Loucy (cell line): ENCODE data around the gene NIPSNAP3A.

ENCODE experiments used
- H2AFZ ChIP-seq: fragments of 200-600 bp; sonication (generic); 2 replicates; pipeline ENCODE4 v1.6.0; 2016; ENCODE audit warnings: antibody characterized with exemption, mild to moderate bottlenecking, low read length, moderate library complexity
- H3F3A ChIP-seq: fragments of 200-600 bp; 2 replicates; pipeline ENCODE4 v1.6.0; 2016; ENCODE audit warnings: antibody characterized with exemption, low read depth, mild to moderate bottlenecking
- H3K27me3 ChIP-seq: fragments of 200-600 bp; sonication (generic); 2 replicates; pipeline ENCODE4 v1.6.1; 2014; ENCODE audit warnings: low read length, mild to moderate bottlenecking; ENCODE audit not compliant: insufficient read depth, poor library complexity, severe bottlenecking
- H3K36me3 ChIP-seq: fragments of 200-600 bp; sonication (generic); 2 replicates; pipeline ENCODE4 v1.6.1; 2016; ENCODE audit warnings: low read length; ENCODE audit not compliant: insufficient read depth
- H3K4me1 ChIP-seq: fragments of 200-600 bp; sonication (generic); 2 replicates; pipeline ENCODE4 v1.5.1; 2014; ENCODE audit warnings: low read length, mild to moderate bottlenecking; ENCODE audit not compliant: insufficient read depth, poor library complexity, severe bottlenecking
- H3K4me2 ChIP-seq: fragments of 200-600 bp; sonication (generic); 2 replicates; pipeline ENCODE4 v1.6.0; 2014; ENCODE audit warnings: antibody characterized with exemption, low read length, low read depth, mild to moderate bottlenecking; ENCODE audit not compliant: poor library complexity, severe bottlenecking
- H3K4me3 ChIP-seq: fragments of 200-600 bp; sonication (generic); 2 replicates; pipeline ENCODE4 v1.5.1; 2014; ENCODE audit warnings: low read length, mild to moderate bottlenecking, mixed read lengths; ENCODE audit not compliant: poor library complexity, severe bottlenecking
- H3K79me2 ChIP-seq: fragments of 200-600 bp; sonication (generic); 2 replicates; pipeline ENCODE4 v1.6.1; 2014; ENCODE audit warnings: low read length; ENCODE audit not compliant: insufficient read depth
- H3K9ac ChIP-seq: fragments of 200-600 bp; sonication (generic); 2 replicates; pipeline ENCODE4 v1.6.0; 2014; ENCODE audit warnings: mild to moderate bottlenecking, low read depth, low read length, moderate library complexity; ENCODE audit not compliant: poor library complexity, severe bottlenecking
- H3K9me2 ChIP-seq: fragments of 200-600 bp; sonication (generic); replicated peaks from 2 replicates; pipeline ENCODE4 v1.6.1; 2016; ENCODE audit warnings: low read depth, low read length, mixed read lengths
- H3K9me3 ChIP-seq: fragments of 200-600 bp; sonication (generic); 2 replicates; pipeline ENCODE4 v1.6.1; 2014; ENCODE audit warnings: mild to moderate bottlenecking, antibody characterized with exemption, low read length, low read depth; ENCODE audit not compliant: insufficient read depth
- H4K20me1 ChIP-seq: fragments of 200-600 bp; sonication (generic); 2 replicates; pipeline ENCODE4 v1.6.0; 2014; ENCODE audit warnings: antibody characterized with exemption, low read length, mild to moderate bottlenecking; ENCODE audit not compliant: insufficient read depth, poor library complexity, severe bottlenecking
- CTCF ChIP-seq: fragments of 200-600 bp; sonication (generic); conservative IDR thresholded peaks from 2 replicates; pipeline ENCODE4 v1.5.1; 2014; ENCODE audit warnings: mild to moderate bottlenecking, antibody characterized with exemption, low read length
- EZH2phosphoT487 ChIP-seq: fragments of 200-600 bp; IDR thresholded peaks from 2 replicates; pipeline ENCODE4 v1.6.1; 2018; ENCODE audit warnings: antibody characterized with exemption, mild to moderate bottlenecking, moderate library complexity, borderline replicate concordance

The NIPSNAP3A gene

GRCh38 chr9:104778802-104779201, 31.3 kb downstream of the NIPSNAP3A start:
- H2AFZ ChIP-seq: no peak overlapping the region
- no peaks in the 10 kb centered on the region for H3K27me3 ChIP-seq
- H3K4me2 ChIP-seq: no peak overlapping the region
- no peaks in the 10 kb centered on the region for H3K4me1 ChIP-seq
- TF ChIP-seq EZH2phosphoT487 (no peak), CTCF (no peak)
- H3K4me3 ChIP-seq: no peak overlapping the region
- no peaks in the 10 kb centered on the region for H3K36me3 ChIP-seq
- no peaks in the 10 kb centered on the region for H3F3A ChIP-seq
- H4K20me1 ChIP-seq: no peaks in the 10 kb centered on the region
- no peaks in the 10 kb centered on the region for H3K9me2 ChIP-seq
- H3K9ac ChIP-seq: no peak overlapping the region
- H3K9me3 ChIP-seq: no peaks in the 10 kb centered on the region
- H3K79me2 ChIP-seq: no peaks in the 10 kb centered on the region

- Histone ChIP-seq H3K4me2 (no peak overlapping the region), H4K20me1 (no peaks in the 10 kb centered on the region), H3K27me3 (no peaks in the 10 kb centered on the region), H3K9me2 (no peaks in the 10 kb centered on the region), H3K9me3 (no peaks in the 10 kb centered on the region), H3K4me3 (no peak overlapping the region), H3K4me1 (no peaks in the 10 kb centered on the region), H3F3A (no peaks in the 10 kb centered on the region), H3K36me3 (no peaks in the 10 kb centered on the region), H3K9ac (no peak overlapping the region), H2AFZ (no peak overlapping the region), H3K79me2 (no peaks in the 10 kb centered on the region)
- TF ChIP-seq EZH2phosphoT487 (no peak), CTCF (no peak)
These were observed 31.9 kb downstream of the NIPSNAP3A start for GRCh38 chr9:104779334-104779733.

GRCh38 chr9:104779946-104780535, 32.6 kb downstream of the NIPSNAP3A start:
- H4K20me1 ChIP-seq: no peaks in the 10 kb centered on the region
- H2AFZ ChIP-seq: no peak overlapping the region
- TF ChIP-seq CTCF (no peak), EZH2phosphoT487 (no peak)
- no peaks in the 10 kb centered on the region for H3K27me3 ChIP-seq
- H3K36me3 ChIP-seq: no peaks in the 10 kb centered on the region
- H3K9me2 ChIP-seq: no peaks in the 10 kb centered on the region
- H3K4me1 ChIP-seq: no peaks in the 10 kb centered on the region
- H3K4me3 ChIP-seq: no peak overlapping the region
- no peak overlapping the region for H3K9ac ChIP-seq
- no peak overlapping the region for H3K4me2 ChIP-seq
- H3K79me2 ChIP-seq: no peaks in the 10 kb centered on the region
- H3K9me3 ChIP-seq: no peaks in the 10 kb centered on the region
- no peaks in the 10 kb centered on the region for H3F3A ChIP-seq
